H1 (cell line): ENCODE measurements around the gene ZNF536. TPM values are rescaled to one million over a fixed set of nuclear protein-coding genes. Genes with fewer than 3 reads are reported as not detected.

Source experiments
- CTCF ChIA-PET: fragments of 300-600 bp; sonication (Branson Sonifier 250); formaldehyde crosslinking; loops from one replicate; lab custom pipeline; 2021; ENCODE audit not compliant: partially characterized antibody; lab: Charles Lee
- POLR2A ChIA-PET: fragments of 300-600 bp; sonication (Branson Sonifier 250); formaldehyde crosslinking; loops from one replicate; lab custom pipeline; 2021; ENCODE audit warnings: inconsistent platforms; ENCODE audit not compliant: partially characterized antibody; lab: Charles Lee
- DNase-seq, 2 experiments: peaks; one replicate each; pipeline versions ENCODE4 v3.0.0 to v3.0.0-alpha.2; 2010 to 2022; ENCODE audit warnings: low spot score in 2 of 2, low read depth in 1 of 2, mixed read lengths in 1 of 2
- FAIRE-seq: peaks from 2 replicates; lab custom pipeline; 2011; peaks lifted over from hg19 to GRCh38; lab: Jason Lieb, UNC
- H2AFZ ChIP-seq: 2 replicates; pipeline ENCODE4 v1.8.1; 2012; ENCODE audit warnings: low read length, inconsistent platforms
- H2AK5ac ChIP-seq: 2 replicates; pipeline ENCODE4 v1.6.1; 2013; ENCODE audit warnings: low read depth, low read length
- H2BK120ac ChIP-seq: replicated peaks from 2 replicates; pipeline ENCODE3; 2013; ENCODE audit warnings: low read depth, low read length, inconsistent platforms
- H2BK12ac ChIP-seq: 2 replicates; pipeline ENCODE4 v1.6.1; 2013; ENCODE audit warnings: low read depth, low read length
- H2BK15ac ChIP-seq: 2 replicates; pipeline ENCODE4 v1.6.1; 2013; ENCODE audit warnings: low read length
- H2BK20ac ChIP-seq: 2 replicates; pipeline ENCODE4 v1.6.1; 2013; ENCODE audit warnings: low read length
- H2BK5ac ChIP-seq: 2 replicates; pipeline ENCODE4 v1.6.1; 2013; ENCODE audit warnings: low read depth, low read length
- H3K14ac ChIP-seq: 2 replicates; pipeline ENCODE4 v1.6.1; 2013; ENCODE audit warnings: inconsistent platforms; ENCODE audit not compliant: insufficient read length
- H3K18ac ChIP-seq: 2 replicates; pipeline ENCODE4 v1.6.1; 2013; ENCODE audit warnings: low read length; ENCODE audit errors: extremely low read depth
- H3K23ac ChIP-seq: 2 replicates; pipeline ENCODE4 v1.6.1; 2013; ENCODE audit warnings: inconsistent platforms; ENCODE audit not compliant: insufficient read length
- H3K23me2 ChIP-seq: 2 replicates; pipeline ENCODE4 v1.6.1; 2013; ENCODE audit warnings: low read depth, low read length
- H3K27ac ChIP-seq: 2 replicates; pipeline ENCODE4 v1.6.1; 2011; ENCODE audit warnings: low read depth, low read length, inconsistent platforms
- H3K27me3 ChIP-seq, 4 experiments: replicated peaks in 1 of 4; 1 replicate in 1 of 4; 2 replicates in 3 of 4; pipeline versions ENCODE4 v1.6.1 to v1.8.1; 2011 to 2013; ENCODE audit warnings: low read length in 3 of 4, mild to moderate bottlenecking in 3 of 4, inconsistent platforms in 2 of 4, mixed read lengths in 2 of 4, moderate library complexity in 1 of 4; ENCODE audit not compliant: control insufficient read depth in 3 of 4, insufficient read depth in 3 of 4; ENCODE audit errors: extremely low read depth in 1 of 4
- H3K36me3 ChIP-seq, 4 experiments: 2 replicates each; pipeline versions ENCODE4 v1.6.1 to v1.8.1; 2011 to 2013; ENCODE audit warnings: mild to moderate bottlenecking in 4 of 4, low read length in 3 of 4, moderate library complexity in 2 of 4, control low read depth in 1 of 4, inconsistent platforms in 1 of 4; ENCODE audit not compliant: insufficient read depth in 4 of 4, control insufficient read depth in 2 of 4
- H3K4ac ChIP-seq: replicated peaks from 2 replicates; pipeline ENCODE3; 2013; ENCODE audit warnings: low read length, low read depth, mixed read lengths, inconsistent platforms; ENCODE audit not compliant: insufficient read length
- H3K4me1 ChIP-seq, 4 experiments: replicated peaks in 1 of 4; 1 replicate in 1 of 4; 2 replicates in 3 of 4; pipeline versions ENCODE4 v1.6.1 to v1.8.1; 2011 to 2013; ENCODE audit warnings: low read length in 3 of 4, inconsistent platforms in 2 of 4, mixed read lengths in 1 of 4; ENCODE audit not compliant: insufficient read depth in 4 of 4, control insufficient read depth in 3 of 4
- H3K4me2 ChIP-seq, 2 experiments: 2 replicates each; pipeline versions ENCODE4 v1.6.1 to v1.8.1; 2011 to 2013; ENCODE audit warnings: low read depth in 2 of 2, low read length in 2 of 2, control low read depth in 1 of 2, inconsistent platforms in 1 of 2, mild to moderate bottlenecking in 1 of 2; ENCODE audit not compliant: insufficient read depth in 1 of 2
- H3K4me3 ChIP-seq, 4 experiments: fragments of 200-600, 300-600 bp in 1 of 4; sonication (generic), shearing (Covaris generic), sonication (Bioruptor Twin) in 1 of 4; 2 replicates each; pipeline versions ENCODE4 v1.5.1 to v1.8.1; 2011 to 2016; ENCODE audit warnings: low read length in 4 of 4, low read depth in 3 of 4, control low read depth in 2 of 4, inconsistent platforms in 2 of 4, mild to moderate bottlenecking in 2 of 4, mixed read lengths in 1 of 4, moderate library complexity in 1 of 4; ENCODE audit not compliant: insufficient read depth in 2 of 4; ENCODE audit errors: extremely low read depth in 1 of 4
- H3K56ac ChIP-seq: replicated peaks from 2 replicates; pipeline ENCODE3; 2013; ENCODE audit warnings: low read depth, mild to moderate bottlenecking, mixed read lengths, low read length, inconsistent platforms; ENCODE audit not compliant: insufficient read length
- H3K79me1 ChIP-seq: 2 replicates; pipeline ENCODE4 v1.6.1; 2013; ENCODE audit warnings: low read depth, low read length, control low read depth
- H3K79me2 ChIP-seq, 2 experiments: 2 replicates each; pipeline versions ENCODE4 v1.6.1 to v1.8.1; 2012 to 2013; ENCODE audit warnings: low read length in 2 of 2, mild to moderate bottlenecking in 2 of 2, inconsistent platforms in 1 of 2; ENCODE audit not compliant: insufficient read depth in 2 of 2, control insufficient read depth in 1 of 2
- H3K9ac ChIP-seq, 4 experiments: replicated peaks in 1 of 4; 1 replicate in 1 of 4; 2 replicates in 3 of 4; pipeline versions ENCODE4 v1.6.1 to v1.8.1; 2011 to 2013; ENCODE audit warnings: low read depth in 3 of 4, low read length in 3 of 4, control low read depth in 2 of 4, mild to moderate bottlenecking in 2 of 4, moderate library complexity in 2 of 4, inconsistent platforms in 1 of 4; ENCODE audit errors: extremely low read depth in 1 of 4
- H3K9me3 ChIP-seq, 2 experiments: 2 replicates each; pipeline versions ENCODE4 v1.6.1 to v1.8.1; 2012 to 2013; ENCODE audit warnings: mild to moderate bottlenecking in 2 of 2, moderate library complexity in 2 of 2, control low read depth in 1 of 2, inconsistent platforms in 1 of 2, low read depth in 1 of 2, low read length in 1 of 2, mixed read lengths in 1 of 2; ENCODE audit not compliant: insufficient read depth in 2 of 2
- H4K20me1 ChIP-seq, 2 experiments: replicated peaks in 1 of 2; 2 replicates each; pipeline versions ENCODE3 to v1.8.1; 2011 to 2013; ENCODE audit warnings: inconsistent platforms in 2 of 2, low read length in 2 of 2, mild to moderate bottlenecking in 1 of 2; ENCODE audit not compliant: insufficient read depth in 2 of 2, control insufficient read depth in 1 of 2
- H4K5ac ChIP-seq: 2 replicates; pipeline ENCODE4 v1.6.1; 2013; ENCODE audit warnings: low read length, low read depth, mixed read lengths, inconsistent platforms; ENCODE audit not compliant: insufficient read length
- H4K8ac ChIP-seq: 2 replicates; pipeline ENCODE4 v1.8.0; 2013; ENCODE audit warnings: mild to moderate bottlenecking, moderate library complexity, low read length, inconsistent platforms; ENCODE audit not compliant: insufficient read depth; ENCODE audit errors: extremely low read depth
- H4K91ac ChIP-seq: replicated peaks from 2 replicates; pipeline ENCODE3; 2013; ENCODE audit warnings: low read length, mixed read lengths, inconsistent platforms; ENCODE audit not compliant: insufficient read length
- ASH2L ChIP-seq: fragments of 200-600, 300-600 bp; sonication (generic); IDR thresholded peaks from one replicate; pipeline ENCODE4 v1.7.1; 2017; ENCODE audit warnings: low read length
- CBX8 ChIP-seq: fragments of 300-800, 300-1000 bp; sonication (generic); IDR thresholded peaks from 2 replicates; pipeline ENCODE4 v1.7.1; 2016; ENCODE audit warnings: low read depth, low read length, borderline replicate concordance
- CHD1 ChIP-seq: IDR thresholded peaks from 2 replicates; pipeline ENCODE4 v1.6.1; 2012; ENCODE audit warnings: low read depth, low read length, improper control_type of control experiment
- GABPA ChIP-seq: IDR thresholded peaks from 2 replicates; pipeline ENCODE4 v1.6.1; 2011; ENCODE audit warnings: mild to moderate bottlenecking, low read length, moderate library complexity, borderline replicate concordance; ENCODE audit not compliant: insufficient read depth
- RBBP5 ChIP-seq: IDR thresholded peaks from 2 replicates; pipeline ENCODE4 v1.7.1; 2012; ENCODE audit warnings: low read depth, mild to moderate bottlenecking, inconsistent platforms, low read length, moderate library complexity, borderline replicate concordance
- RFX5 ChIP-seq: IDR thresholded peaks from 2 replicates; pipeline ENCODE4 v1.6.1; 2011; ENCODE audit warnings: low read depth, low read length, improper control_type of control experiment, borderline replicate concordance
- RNF2 ChIP-seq: fragments of 200-900, 300-1000 bp; sonication (generic); IDR thresholded peaks from 2 replicates; pipeline ENCODE4 v1.7.1; 2016; ENCODE audit warnings: borderline replicate concordance, low read depth, mild to moderate bottlenecking, antibody characterized with exemption, low read length; ENCODE audit not compliant: poor library complexity, severe bottlenecking; ENCODE audit errors: missing control alignments
- TAF1 ChIP-seq: IDR thresholded peaks from 2 replicates; pipeline ENCODE4 v1.6.1; 2011; ENCODE audit warnings: mild to moderate bottlenecking, low read depth, low read length
- TAF7 ChIP-seq: optimal IDR thresholded peaks from 2 replicates; pipeline ENCODE3; 2011; ENCODE audit warnings: low read depth, mild to moderate bottlenecking, inconsistent platforms, low read length, moderate library complexity, borderline replicate concordance
- YY1 ChIP-seq: IDR thresholded peaks from 2 replicates; pipeline ENCODE4 v1.6.1; 2011; ENCODE audit warnings: low read depth, mild to moderate bottlenecking, low read length
- WGBS, 2 experiments: shearing (Covaris generic) in 1 of 2; methylation state at CpG; one replicate each; pipeline versions ENCODE4 v1.1.6 to v1.1.7; 2013 to 2015; ENCODE audit warnings: low lambda C conversion rate in 2 of 2, mixed read lengths in 2 of 2, inconsistent platforms in 1 of 2, low coverage in 1 of 2, missing lambda C conversion rate in 1 of 2; ENCODE audit not compliant: insufficient replicate concordance in 2 of 2, insufficient coverage in 1 of 2, insufficient read length in 1 of 2; ENCODE audit errors: extremely low coverage in 1 of 2, missing lambda C conversion rate in 1 of 2; 5-methylcytosine and 5-hydroxymethylcytosine counted together
- polyA plus RNA-seq, 7 experiments: library from polyadenylated mRNA; depleted of rRNA in 3 of 7; stranded (reverse) in 5 of 7; unstranded in 2 of 7; fragments of >200 nt in 5 of 7; fragments of 200-250 nt in 2 of 7; gene quantifications; 1 replicate in 5 of 7; 2 replicates in 1 of 7; 4 replicates in 1 of 7; pipeline versions ENCODE4 v1.2.1 to v1.2.3, GENCODE V29; 2011 to 2013; ENCODE audit warnings: missing spikeins in 2 of 7, mixed read lengths in 2 of 7
- total RNA-seq: library from RNA; stranded (reverse); fragmentation: NEBNext Ultra II Directional; extraction: Animal tissue kit (Norgen Biotek cat#: 25700); gene quantifications from 2 replicates; pipeline ENCODE4 v1.2.1, GENCODE V29; 2021
- TF ChIP-seq, protein P1 (sequence below): IDR thresholded peaks from 2 replicates; pipeline ENCODE4 v1.6.1; 2012; ENCODE audit warnings: inconsistent platforms

The ZNF536 gene
- total and polyA plus RNA-seq, 2 of the 8 experiments (the other 6 are each of a cell fraction or from before 2014, with no cell fraction given) = 0.09 to 0.11 TPM

GRCh38 chr19:30376272-30376671 lies 4.1 kb downstream of the ZNF536 start:
- Histone ChIP-seq H3K4me2 (no peak overlapping the region; a peak in 1 of 4 replicates), H3K56ac (no peak overlapping the region), H2BK120ac (no peak overlapping the region), H3K27ac (no peak overlapping the region), H3K23me2 (peaks cover 8% of the 10 kb centered on the region; the same call in 1 of the 2 replicates), H2BK20ac (peak overlapping the region; percentile 23; the same call in 1 of the 2 replicates), H3K4me1 (peaks cover 7 to 19% (median 13%) of the 10 kb centered on the region in 4 experiments), H3K14ac (no peak overlapping the region), H3K79me1 (no peaks in the 10 kb centered on the region), H2AK5ac (peak overlapping the region; percentile 100; the same call in 1 of the 2 replicates), H2BK12ac (peak overlapping the region; percentile 100), H2BK5ac (0 out of 2 replicates have a peak overlapping the region, but pooled peaks have one; percentile 75), H3K9me3 (no peaks in the 10 kb centered on the region), H4K8ac (no peak overlapping the region), H4K20me1 (peaks cover 0 to 5% of the 10 kb centered on the region in 2 experiments), H3K23ac (no peak overlapping the region), H3K9ac (no peak overlapping the region), H2AFZ (no peak overlapping the region), H3K4ac (no peak overlapping the region), H3K27me3 (peaks cover 3 to 13% (median 9%) of the 10 kb centered on the region in 4 experiments), H4K5ac (no peak overlapping the region), H3K79me2 (no peaks in the 10 kb centered on the region), H3K36me3 (no peaks in the 10 kb centered on the region), H4K91ac (no peak overlapping the region), H3K18ac (peak overlapping the region; percentile 75), H2BK15ac (peak overlapping the region; percentile 100), H3K4me3 (no peak overlapping the region)
- 69% methylated on average over 4 of the region's 4 CpGs; no CpG with 5 or more reads in 1 of the 2 experiments for WGBS, 2 experiments
- FAIRE-seq (no peak), DNase-seq (peak in 1 of 2 experiments; percentile 57)
- POLR2A ChIA-PET = no interaction called here
- CTCF ChIA-PET = interaction anchor here (0.5 to 1.3 kb wide), 4 partner anchors 13 to 76 kb away, joined by 3 to 5 read pairs (median 3); no protein-coding TSS in a partner anchor
- TF ChIP-seq RFX5 (no peak), ASH2L (no peak), CBX8 (no peak), RBBP5 (no peak), GABPA (no peak), CHD1 (no peak), TAF1 (no peak), RNF2 (no peak), YY1 (no peak), TAF7 (no peak)
- TF ChIP-seq, protein P1, sequence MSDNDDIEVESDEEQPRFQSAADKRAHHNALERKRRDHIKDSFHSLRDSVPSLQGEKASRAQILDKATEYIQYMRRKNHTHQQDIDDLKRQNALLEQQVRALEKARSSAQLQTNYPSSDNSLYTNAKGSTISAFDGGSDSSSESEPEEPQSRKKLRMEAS = no peak
